ENCODE measurements around the gene RNASE1.

- TF ChIP-seq CTBP1 (IDR thresholded peaks at IDR 0.05; ENCODE audit: borderline replicate concordance) = no peak
- TF ChIP-seq SP1 (IDR thresholded peaks at IDR 0.05) = no peak
- TF ChIP-seq FOXM1 (IDR thresholded peaks at IDR 0.05; ENCODE audit: borderline replicate concordance) = no peak
- TF ChIP-seq BHLHE40 (IDR thresholded peaks at IDR 0.05; ENCODE audit: borderline replicate concordance) = no peak
- no peak for TF ChIP-seq FOXA1 (IDR thresholded peaks at IDR 0.05)
- TF ChIP-seq SUZ12 (IDR thresholded peaks at IDR 0.05) = no peak
- TF ChIP-seq TARDBP (IDR thresholded peaks at IDR 0.05) = no peak
- no peak for TF ChIP-seq HDGF (IDR thresholded peaks at IDR 0.05; ENCODE audit: borderline replicate concordance)
- no peak for TF ChIP-seq ZNF384 (IDR thresholded peaks at IDR 0.05)
- no peak for TF ChIP-seq FOXK2 (IDR thresholded peaks at IDR 0.05)
- no peak for TF ChIP-seq LEF1 (IDR thresholded peaks at IDR 0.05; ENCODE audit: borderline replicate concordance)
- TF ChIP-seq ELF4 (IDR thresholded peaks at IDR 0.05) = no peak
Measured at GRCh38 chr14:20772650-20773049, 30.0 kb downstream of the RNASE1 start.

Measured in HEK293T (cell line).